GM12801 (cell line): ENCODE results near the gene DLG4.

Experiments
- TF ChIP-seq, protein P1 (sequence below): IDR thresholded peaks from one replicate; pipeline ENCODE4 v1.5.1; 2011; ENCODE audit warnings: control low read depth; ENCODE audit not compliant: insufficient read length; ENCODE audit errors: extremely low read depth

The DLG4 gene

GRCh38 chr17:7252176-7253043, 32.8 kb upstream of the DLG4 start, which contains the start of gene ELP5:
Gene ELP5, plus strand, starts transcription at chr17:7252215. Its CDS starts 336 bp downstream, at chr17:7252551.
- TF ChIP-seq, protein P1, sequence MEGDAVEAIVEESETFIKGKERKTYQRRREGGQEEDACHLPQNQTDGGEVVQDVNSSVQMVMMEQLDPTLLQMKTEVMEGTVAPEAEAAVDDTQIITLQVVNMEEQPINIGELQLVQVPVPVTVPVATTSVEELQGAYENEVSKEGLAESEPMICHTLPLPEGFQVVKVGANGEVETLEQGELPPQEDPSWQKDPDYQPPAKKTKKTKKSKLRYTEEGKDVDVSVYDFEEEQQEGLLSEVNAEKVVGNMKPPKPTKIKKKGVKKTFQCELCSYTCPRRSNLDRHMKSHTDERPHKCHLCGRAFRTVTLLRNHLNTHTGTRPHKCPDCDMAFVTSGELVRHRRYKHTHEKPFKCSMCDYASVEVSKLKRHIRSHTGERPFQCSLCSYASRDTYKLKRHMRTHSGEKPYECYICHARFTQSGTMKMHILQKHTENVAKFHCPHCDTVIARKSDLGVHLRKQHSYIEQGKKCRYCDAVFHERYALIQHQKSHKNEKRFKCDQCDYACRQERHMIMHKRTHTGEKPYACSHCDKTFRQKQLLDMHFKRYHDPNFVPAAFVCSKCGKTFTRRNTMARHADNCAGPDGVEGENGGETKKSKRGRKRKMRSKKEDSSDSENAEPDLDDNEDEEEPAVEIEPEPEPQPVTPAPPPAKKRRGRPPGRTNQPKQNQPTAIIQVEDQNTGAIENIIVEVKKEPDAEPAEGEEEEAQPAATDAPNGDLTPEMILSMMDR: no peak

- TF ChIP-seq, protein P1: no peak
These were observed 32.1 kb upstream of the DLG4 start, which contains the start of gene CTDNEP1 for GRCh38 chr17:7251661-7252175. Gene CTDNEP1, minus strand, starts transcription at chr17:7251734. Its CDS starts 438 bp downstream, at chr17:7251296.

GRCh38 chr17:7250695-7251627, 31.3 kb upstream of the DLG4 start:
- TF ChIP-seq, protein P1: no peak

DNA sequence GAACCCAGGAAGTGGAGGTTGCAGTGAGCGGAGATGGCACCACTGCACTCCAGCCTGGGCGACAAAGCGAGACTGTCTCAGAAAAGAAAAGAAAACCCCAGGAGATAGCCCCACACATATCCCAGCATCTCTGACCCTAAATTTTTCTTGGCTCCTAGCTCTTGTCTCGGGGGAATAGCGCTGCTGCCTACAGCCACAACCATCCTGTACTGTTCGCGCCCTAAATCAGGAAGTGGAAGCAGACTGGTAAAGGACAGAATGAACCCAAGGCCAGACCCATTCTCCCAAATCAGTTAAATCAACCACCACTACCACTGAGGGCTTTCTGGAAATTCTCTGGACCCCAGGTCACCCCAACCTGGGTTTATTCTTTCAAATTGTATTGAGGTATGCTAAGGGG, 30.2 kb upstream of the DLG4 start:
- TF ChIP-seq, protein P1: no peak

GRCh38 chr17:7249214-7249613, 29.6 kb upstream of the DLG4 start:
- TF ChIP-seq, protein P1: no peak

- TF ChIP-seq, protein P1: no peak
These were observed 29.2 kb upstream of the DLG4 start for GRCh38 chr17:7248796-7249195.

GRCh38 chr17:7246779-7247178, 27.1 kb upstream of the DLG4 start:
- TF ChIP-seq, protein P1: no peak
